NOMO-1 (cell line): ENCODE measurements around the gene ITGAX.
A peak's percentile ranks its signal among the peaks of the same experiment; 100 is the strongest.
"Not testable (repeated sequence)": the region's sequence is repeated elsewhere in the genome, so short reads cannot be mapped to it uniquely, and the experiment has no call there.

Source experiments
- DNase-seq, 2 experiments: peaks; one replicate each; lab custom pipeline; 2025; ENCODE audit not compliant: unreplicated experiment in 2 of 2; lab: John Stamatoyannopoulos, UW

Gene ITGAX

DNA sequence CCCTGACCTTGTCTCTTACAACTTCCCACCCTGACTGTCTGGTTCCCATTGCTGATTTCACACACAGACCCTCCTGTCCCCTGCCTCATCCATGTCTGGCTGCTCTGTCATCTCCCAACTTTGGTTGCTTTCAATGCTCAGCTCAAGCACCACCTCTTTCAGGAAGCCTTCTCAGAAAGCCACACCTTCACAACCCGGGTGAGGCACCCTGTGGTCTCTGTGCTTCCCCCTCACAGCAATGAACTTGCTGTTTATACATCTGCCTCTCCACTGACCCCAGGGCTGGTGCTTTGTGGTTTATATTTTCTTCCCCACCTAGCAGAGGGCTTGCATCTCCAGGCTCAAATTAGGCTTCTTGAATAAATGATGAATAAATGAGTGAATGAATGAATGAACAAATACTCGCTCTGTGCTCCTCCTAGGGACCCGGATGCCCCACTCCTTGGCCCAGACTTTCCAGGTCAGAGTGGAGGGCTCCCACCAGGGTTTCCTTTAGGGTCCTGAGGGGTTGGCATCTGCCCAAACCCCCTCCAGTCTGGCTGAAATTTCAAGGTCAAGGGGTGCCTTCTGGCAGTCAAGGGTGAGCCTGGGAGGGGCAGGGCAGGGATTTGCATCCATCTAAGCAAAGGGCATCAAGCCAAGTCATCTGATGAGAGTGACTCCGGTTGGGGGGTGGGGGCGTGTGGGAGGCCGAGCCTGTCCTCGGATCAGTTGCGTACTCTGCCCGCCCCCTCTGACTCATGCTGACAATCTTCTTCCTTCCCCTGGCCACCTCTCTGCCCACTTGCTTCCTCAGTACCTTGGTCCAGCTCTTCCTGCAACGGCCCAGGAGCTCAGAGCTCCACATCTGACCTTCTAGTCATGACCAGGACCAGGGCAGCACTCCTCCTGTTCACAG lies at the start of gene ITGAX:
ITGAX (plus strand) TSS at position 783 of the 898 bp plus-strand sequence; CDS start at position 862, 79 bp downstream.
- peak; percentile 81 for DNase-seq

DNA sequence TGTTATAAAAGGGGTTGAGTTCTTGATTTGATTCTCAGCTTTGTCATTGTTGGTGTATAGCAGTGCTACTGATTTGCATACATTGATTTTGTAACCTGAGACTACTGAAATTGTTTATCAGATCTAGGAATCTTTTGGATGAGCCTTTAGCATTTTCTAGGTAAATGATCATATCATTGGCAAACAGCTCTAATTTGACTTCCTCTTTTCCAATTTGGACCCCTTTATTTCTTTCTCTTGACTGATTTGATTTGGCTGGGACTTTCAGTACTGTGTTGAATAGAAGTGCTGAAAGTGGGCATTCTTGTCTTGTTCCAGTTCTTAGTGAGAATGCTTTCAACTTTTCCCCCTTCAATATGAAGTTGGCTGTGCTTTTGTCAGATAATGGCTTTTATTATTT lies 49.8 kb upstream of the ITGAX start:
- DNase-seq: no peak

GRCh38 chr16:31308381-31308780 lies 46.6 kb upstream of the ITGAX start:
- DNase-seq: not testable (repeated sequence)

GRCh38 chr16:31322500-31322899 lies 32.5 kb upstream of the ITGAX start:
- no peak for DNase-seq

DNA sequence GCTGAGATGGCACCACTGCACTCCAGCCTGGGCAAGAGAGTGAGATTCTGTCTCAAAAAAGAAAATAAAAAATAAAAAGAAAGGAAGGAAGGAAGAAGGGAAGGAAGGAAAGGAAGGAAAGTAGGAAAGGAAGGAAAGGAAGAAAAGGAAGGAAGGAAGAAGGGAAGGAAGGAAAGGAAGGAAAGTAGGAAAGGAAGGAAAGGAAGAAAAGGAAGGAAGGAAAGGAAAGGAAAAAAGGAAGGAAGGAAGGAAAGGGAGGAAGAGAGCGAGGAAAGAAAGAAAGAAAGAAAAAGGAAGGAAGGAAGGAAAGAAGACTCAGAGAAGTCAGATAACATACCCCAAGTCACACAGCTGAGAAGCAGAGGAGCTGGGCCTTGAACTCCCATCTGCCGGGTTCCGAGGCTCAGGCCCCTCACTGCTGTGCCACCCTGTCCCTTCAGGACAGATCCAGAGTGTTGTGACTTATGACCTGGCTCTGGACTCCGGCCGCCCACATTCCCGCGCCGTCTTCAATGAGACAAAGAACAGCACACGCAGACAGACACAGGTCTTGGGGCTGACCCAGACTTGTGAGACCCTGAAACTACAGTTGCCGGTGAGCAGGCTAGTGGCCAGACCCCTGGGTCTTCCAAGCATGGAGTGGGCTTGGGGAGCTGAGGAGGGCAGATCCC lies 30.9 kb upstream of the ITGAX start:
- DNase-seq: no peak

- DNase-seq: no peak
Observed at GRCh38 chr16:31325171-31325570, 29.8 kb upstream of the ITGAX start.

DNA sequence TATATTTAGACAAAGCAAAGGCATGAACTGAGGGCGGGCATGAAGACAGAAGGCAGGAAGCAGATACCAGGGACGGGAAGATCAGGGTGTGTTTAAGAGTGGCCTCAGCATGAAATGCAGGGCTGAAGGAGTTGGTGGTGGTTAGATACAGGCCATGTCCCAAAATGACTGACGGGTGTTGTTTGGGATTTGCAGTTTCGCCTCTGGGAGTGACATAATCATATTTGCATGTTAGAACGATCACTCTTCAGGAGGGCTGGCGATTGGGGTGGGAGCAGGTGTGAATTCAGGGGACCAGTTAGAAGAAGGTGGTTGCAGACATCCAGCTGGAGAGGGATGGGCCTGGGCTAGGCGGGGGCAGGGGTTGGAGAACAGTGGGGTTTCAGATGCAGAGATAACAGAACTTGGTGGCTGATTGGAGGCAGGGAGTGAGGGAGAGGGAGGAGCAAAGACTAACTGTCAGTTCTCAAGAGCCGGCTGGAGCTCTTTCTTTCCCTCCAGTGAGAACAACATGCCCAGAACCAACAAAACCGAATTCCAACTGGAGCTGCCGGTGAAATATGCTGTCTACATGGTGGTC lies 27.2 kb upstream of the ITGAX start:
- no peak for DNase-seq

DNA sequence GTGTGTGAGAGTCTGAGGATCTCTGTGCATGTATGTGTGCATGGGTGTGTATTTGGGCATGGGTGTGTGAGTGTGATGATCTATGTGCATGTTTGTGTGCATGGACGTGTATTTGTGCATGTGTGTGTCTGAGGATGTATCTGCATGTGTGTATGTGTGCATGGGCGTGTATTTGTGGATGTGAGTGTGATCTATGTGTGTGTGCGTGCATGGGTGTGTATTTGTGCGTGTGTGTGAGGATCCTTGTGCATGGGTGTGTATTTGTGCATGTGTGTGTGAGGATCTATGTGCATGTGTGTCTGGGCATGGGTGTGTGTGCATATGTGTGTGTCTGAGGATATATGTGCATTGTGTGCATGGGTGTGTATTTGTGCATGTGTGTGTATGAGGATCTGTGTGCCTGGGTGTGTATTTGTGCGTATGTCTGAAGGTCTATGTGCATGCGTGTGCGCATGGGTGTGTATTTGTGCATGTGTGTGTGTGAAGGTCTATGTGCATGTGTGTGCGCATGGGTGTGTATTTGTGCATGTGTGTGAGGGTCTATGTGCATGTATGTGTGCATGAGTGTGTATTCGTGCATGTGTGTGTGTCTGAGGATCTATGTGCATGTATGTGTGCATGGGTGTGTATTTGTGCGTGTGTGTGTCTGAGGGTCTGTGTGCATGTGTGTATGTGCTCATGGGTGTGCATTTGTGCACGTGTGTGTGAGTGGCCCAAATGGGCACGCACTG lies 26.5 kb upstream of the ITGAX start:
- DNase-seq: no peak

DNA sequence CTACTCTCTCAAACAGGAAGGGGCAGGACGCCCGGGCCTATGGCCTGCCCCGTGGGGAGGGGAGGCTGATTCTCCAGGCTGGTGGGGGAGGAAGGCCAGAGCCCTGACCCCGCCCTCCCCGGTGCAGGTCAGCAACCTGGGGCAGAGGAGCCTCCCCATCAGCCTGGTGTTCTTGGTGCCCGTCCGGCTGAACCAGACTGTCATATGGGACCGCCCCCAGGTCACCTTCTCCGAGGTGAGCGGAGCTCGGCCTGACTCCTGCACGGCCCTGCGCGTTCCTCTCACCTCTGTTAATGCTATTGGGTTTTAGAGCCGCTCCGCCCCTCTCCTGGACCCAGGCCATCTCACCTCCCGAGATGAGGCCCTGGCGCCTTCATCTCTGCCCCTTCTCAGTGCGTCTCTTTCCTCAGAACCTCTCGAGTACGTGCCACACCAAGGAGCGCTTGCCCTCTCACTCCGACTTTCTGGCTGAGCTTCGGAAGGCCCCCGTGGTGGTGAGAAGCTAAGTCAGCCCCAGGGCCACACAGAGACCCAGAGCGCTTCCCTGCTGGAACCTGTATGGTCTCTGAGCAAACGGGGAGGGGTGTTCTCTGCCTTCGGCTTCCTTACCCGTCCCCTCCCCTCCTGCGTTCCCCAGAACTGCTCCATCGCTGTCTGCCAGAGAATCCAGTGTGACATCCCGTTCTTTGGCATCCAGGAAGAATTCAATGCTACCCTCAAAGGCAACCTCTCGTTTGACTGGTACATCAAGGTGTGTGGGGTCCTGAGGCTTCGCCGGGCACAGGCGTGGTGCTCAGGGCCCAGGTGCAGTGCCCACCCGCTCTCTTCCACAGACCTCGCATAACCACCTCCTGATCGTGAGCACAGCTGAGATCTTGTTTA lies 25.1 kb upstream of the ITGAX start:
- DNase-seq: no peak

DNA sequence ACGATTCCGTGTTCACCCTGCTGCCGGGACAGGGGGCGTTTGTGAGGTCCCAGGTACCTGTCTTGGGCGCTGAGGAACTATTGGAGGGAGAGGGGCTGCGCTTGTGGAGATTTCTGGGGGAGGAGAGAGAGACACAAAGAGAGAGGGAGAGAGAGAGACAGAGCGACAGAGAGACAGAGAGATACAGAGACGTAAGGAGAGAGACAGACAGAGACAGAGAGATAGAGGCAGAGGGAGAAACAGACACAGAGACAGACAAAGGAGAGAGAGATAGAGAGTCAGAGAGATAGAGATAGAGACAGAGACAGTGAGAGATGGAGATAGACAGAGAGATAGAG lies 24.5 kb upstream of the ITGAX start:
- DNase-seq: no peak

- no peak for DNase-seq
Observed at GRCh38 chr16:31331141-31331764, 23.7 kb upstream of the ITGAX start.

- DNase-seq: no peak
Observed at GRCh38 chr16:31331807-31332301, 23.1 kb upstream of the ITGAX start.

- DNase-seq: no peak
Observed at GRCh38 chr16:31332544-31332943, 22.4 kb upstream of the ITGAX start.

DNA sequence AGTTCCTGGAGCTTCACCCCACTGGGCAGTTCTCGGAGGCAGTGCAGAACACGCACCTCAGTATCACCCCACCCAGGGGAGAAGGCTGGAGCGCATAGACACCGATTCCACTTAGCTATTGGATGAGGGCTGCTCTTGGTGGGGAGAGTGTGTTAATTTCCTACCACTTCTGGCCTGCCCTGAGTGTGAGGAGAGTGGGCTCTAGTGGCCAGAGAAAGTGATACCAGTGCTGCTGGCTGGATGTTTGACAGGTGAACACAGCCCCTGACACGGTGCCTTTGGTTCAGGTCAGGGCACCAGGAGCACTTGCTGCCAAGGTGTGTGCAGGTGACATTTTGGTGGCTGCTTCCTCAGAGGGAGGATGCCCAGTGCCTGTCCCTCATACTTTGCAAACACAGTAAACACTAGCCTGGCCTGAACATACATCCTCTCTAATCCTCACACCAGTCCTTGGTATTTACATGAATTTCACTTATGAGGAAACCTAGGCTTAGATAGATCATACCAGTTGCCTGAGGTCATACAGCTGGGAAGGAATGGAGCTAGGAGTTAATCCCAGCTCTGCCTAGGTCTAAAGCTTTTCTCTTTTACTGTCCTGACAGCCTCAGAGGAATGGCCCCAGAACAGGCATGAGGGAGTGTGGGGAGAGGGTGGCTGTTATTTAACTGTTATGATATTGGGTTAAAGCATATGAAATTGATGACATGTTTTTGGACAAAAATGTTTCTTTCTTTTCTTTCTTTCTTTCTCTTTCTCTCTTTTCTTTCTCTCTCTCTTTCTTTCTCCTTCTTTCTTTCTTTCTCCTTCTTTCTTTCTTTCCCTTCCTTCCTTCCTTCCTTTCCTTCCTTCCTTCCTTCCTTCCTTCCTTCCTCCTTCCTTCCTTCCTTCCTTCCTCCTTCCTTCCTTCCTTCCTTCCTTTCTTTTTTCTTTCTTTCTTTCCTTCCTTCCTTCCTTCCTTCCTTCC lies 21.0 kb upstream of the ITGAX start:
- peak; percentile 39 to 45 for DNase-seq

- no peak for DNase-seq
Observed at GRCh38 chr16:31334934-31335333, 20.0 kb upstream of the ITGAX start.

DNA sequence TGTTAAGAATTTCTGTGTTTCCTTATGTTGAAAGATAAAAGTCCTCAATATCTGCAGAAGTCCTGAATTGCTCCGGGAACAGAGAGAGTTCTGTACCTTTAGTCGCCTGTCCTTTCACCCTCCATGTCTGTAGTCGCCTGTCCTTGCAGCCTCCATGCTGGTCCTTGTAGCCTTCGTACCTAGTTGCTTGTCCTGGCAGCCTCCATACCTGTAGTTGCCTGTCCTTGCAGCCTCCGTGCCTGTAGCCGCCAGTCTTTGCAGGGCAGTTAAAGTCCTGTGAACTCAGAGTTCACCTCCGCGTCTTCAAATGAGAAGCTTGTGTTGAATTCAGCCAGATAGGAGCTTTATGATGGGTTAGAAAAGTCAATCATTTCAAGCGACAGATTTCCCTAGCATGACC lies 19.5 kb upstream of the ITGAX start:
- no peak for DNase-seq

GRCh38 chr16:31338166-31338685 lies 16.8 kb upstream of the ITGAX start:
- DNase-seq: not testable (repeated sequence)

DNA sequence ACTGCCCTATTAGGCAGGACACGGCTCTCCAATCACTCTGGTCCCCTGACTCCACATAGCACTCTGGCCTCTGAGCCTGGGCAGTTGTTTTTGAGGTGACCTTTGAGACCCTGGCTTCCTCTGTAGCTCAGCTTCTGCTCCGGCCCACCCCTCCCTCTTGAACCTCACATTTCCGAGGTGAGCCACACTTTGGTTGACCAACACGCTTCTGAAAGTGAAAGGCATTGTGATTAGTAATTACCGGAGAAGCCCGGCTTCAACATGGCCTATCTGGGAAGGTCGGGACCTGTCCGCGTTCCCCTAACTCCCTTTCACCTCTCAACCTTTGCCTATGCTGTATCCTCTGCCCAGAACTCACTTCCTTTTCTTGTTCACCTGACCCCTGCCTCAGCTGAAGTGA lies 10.3 kb upstream of the ITGAX start:
- no peak for DNase-seq
